KMS-11 (cell line): ENCODE data around the gene COL5A1.

Experiments used
- H2AFZ ChIP-seq: fragments of 200-600 bp; sonication (generic); 2 replicates; pipeline ENCODE4 v1.6.1; 2016; ENCODE audit warnings: antibody characterized with exemption, mixed run types, low read depth
- H3K27ac ChIP-seq: fragments of 200-600 bp; sonication (generic); 2 replicates; pipeline ENCODE4 v1.6.1; 2016; ENCODE audit warnings: mild to moderate bottlenecking, mixed run types
- H3K27me3 ChIP-seq: fragments of 200-600 bp; sonication (generic); 2 replicates; pipeline ENCODE4 v1.6.1; 2017; ENCODE audit warnings: mild to moderate bottlenecking, low read depth, mixed run types, moderate library complexity; ENCODE audit not compliant: insufficient read depth
- H3K36me3 ChIP-seq: fragments of 200-600 bp; sonication (generic); 2 replicates; pipeline ENCODE4 v1.6.1; 2017; ENCODE audit warnings: mild to moderate bottlenecking, mixed run types; ENCODE audit not compliant: insufficient read depth
- H3K4me1 ChIP-seq: fragments of 200-600 bp; sonication (generic); 2 replicates; pipeline ENCODE4 v1.6.1; 2016; ENCODE audit warnings: mild to moderate bottlenecking, low read depth, mixed run types; ENCODE audit not compliant: poor library complexity, severe bottlenecking
- H3K4me2 ChIP-seq: fragments of 200-600 bp; sonication (generic); 2 replicates; pipeline ENCODE4 v1.7.0; 2016; ENCODE audit warnings: mild to moderate bottlenecking, mixed run types
- H3K4me3 ChIP-seq: fragments of 200-600 bp; sonication (generic); IDR thresholded peaks from 2 replicates; pipeline ENCODE4 v1.6.1; 2017; ENCODE audit warnings: low read depth, low read length, mixed read lengths; ENCODE audit not compliant: insufficient read depth
- H3K79me2 ChIP-seq: fragments of 200-600 bp; sonication (generic); 2 replicates; pipeline ENCODE4 v1.6.1; 2016; ENCODE audit warnings: low read depth, mixed run types; ENCODE audit not compliant: insufficient read depth
- H3K9ac ChIP-seq: fragments of 200-600 bp; sonication (generic); 2 replicates; pipeline ENCODE4 v1.6.1; 2016; ENCODE audit warnings: mild to moderate bottlenecking, mixed run types
- H4K20me1 ChIP-seq: fragments of 200-600 bp; sonication (generic); 2 replicates; pipeline ENCODE4 v1.6.1; 2016; ENCODE audit warnings: mild to moderate bottlenecking, mixed run types; ENCODE audit not compliant: insufficient read depth
- CTCF ChIP-seq: fragments of 200-600 bp; sonication (generic); conservative IDR thresholded peaks from 2 replicates; pipeline ENCODE4 v1.6.1; 2017; ENCODE audit warnings: low read depth, mild to moderate bottlenecking, antibody characterized with exemption, low read length, moderate library complexity, mixed read lengths

Gene COL5A1

DNA sequence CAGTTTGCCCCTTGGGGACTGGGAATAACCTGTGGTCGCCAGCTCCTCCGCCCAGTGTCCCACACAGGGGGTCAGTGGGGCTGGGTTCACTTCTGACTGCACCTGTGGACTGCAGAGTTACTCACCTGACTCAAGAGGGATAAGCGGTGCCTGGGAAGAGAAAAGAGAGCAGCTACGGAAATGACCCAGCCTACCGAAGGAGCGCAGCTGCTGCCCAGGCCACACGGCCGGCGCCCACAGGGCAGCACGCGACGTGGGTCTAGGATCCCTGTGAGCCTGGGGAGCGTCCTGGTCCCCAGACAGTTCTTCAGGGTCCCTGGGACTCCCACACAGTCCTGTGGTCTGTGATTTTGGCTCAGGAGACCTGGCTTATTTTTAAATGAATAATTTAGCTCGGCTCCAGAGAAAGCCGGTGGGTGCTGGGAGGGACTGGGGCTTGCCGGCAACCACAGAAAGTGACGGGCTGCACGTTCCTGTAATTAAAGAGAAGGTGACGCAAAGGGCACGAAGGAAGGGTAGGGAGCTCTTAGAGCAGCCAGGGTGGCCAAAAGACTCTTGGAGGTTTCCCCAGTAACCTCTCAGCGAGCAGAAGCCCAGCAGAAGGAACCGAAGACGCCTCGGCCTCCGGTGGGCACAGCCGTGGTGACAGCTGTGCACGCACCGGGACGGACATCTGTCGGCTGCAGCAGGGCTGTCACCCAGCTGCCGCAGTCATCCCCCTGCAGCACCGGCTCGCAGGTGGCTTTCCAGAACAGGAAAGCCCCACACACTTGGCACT is 141.5 kb downstream of the COL5A1 start:
- no peak overlapping the region for H3K27ac ChIP-seq
- no peak overlapping the region for H3K4me2 ChIP-seq
- no peak for TF ChIP-seq CTCF
- H2AFZ ChIP-seq: no peak overlapping the region
- no peak overlapping the region for H3K9ac ChIP-seq
- no peaks in the 10 kb centered on the region for H4K20me1 ChIP-seq
- no peaks in the 10 kb centered on the region for H3K79me2 ChIP-seq
- no peaks in the 10 kb centered on the region for H3K36me3 ChIP-seq
- no peak overlapping the region for H3K4me3 ChIP-seq
- H3K27me3 ChIP-seq: peaks cover 53% of the 10 kb centered on the region
- H3K4me1 ChIP-seq: no peaks in the 10 kb centered on the region

- no peaks in the 10 kb centered on the region for H3K4me1 ChIP-seq
Observed at GRCh38 chr9:134783699-134784039, 142.1 kb downstream of the COL5A1 start.

DNA sequence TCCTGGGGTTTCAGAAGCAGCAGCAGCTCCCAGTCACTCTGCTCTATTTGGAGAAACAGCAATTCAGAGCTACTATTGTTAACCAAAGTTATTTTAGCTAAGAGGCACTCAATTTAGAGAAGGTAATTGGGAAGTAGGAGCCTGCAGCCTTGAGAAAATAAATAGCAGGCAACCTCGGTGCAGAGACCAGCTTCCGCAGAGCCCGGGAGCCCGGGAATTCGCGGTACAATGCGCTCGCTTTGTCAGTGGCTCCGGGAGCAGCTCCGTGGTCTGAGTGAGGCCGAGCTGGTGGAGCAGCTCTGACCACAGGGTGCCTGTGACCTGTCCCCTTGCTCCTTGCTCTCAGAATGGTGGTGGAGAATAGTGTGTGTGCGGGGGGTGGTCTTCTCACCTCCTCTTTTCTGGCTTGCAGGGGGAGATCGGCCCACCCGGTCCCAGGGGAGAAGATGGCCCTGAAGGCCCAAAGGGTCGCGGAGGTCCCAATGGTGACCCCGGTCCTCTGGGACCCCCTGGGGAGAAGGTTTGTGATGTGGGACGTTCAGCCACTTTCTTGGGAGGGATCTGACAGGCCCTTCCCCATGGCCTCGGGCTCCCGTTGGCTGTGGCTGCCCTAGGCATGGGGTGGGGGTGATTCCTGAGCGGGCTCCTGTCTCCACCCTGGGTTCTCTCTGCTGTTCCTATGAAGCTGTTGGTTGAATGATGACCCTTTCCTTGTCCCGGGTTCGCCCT is 143.1 kb downstream of the COL5A1 start:
- no peak for TF ChIP-seq CTCF
- Histone ChIP-seq H3K36me3 (no peaks in the 10 kb centered on the region), H3K79me2 (no peaks in the 10 kb centered on the region), H4K20me1 (no peaks in the 10 kb centered on the region), H3K27me3 (peaks cover 45% of the 10 kb centered on the region), H2AFZ (no peak overlapping the region), H3K27ac (no peak overlapping the region), H3K9ac (no peak overlapping the region), H3K4me2 (no peak overlapping the region), H3K4me1 (no peaks in the 10 kb centered on the region), H3K4me3 (no peak overlapping the region)

More at GRCh38 chr9:134783699-134784039, 142.1 kb downstream of the COL5A1 start:
- no peaks in the 10 kb centered on the region for H3K79me2 ChIP-seq
- no peak overlapping the region for H2AFZ ChIP-seq
- no peak overlapping the region for H3K27ac ChIP-seq
- H3K27me3 ChIP-seq: peaks cover 53% of the 10 kb centered on the region
- H4K20me1 ChIP-seq: no peaks in the 10 kb centered on the region
- no peak overlapping the region for H3K9ac ChIP-seq
- H3K4me2 ChIP-seq: no peak overlapping the region
- TF ChIP-seq CTCF: no peak
- H3K4me3 ChIP-seq: no peak overlapping the region
- H3K36me3 ChIP-seq: no peaks in the 10 kb centered on the region

GRCh38 chr9:134785325-134786108 is 143.9 kb downstream of the COL5A1 start:
- Histone ChIP-seq H4K20me1 (no peaks in the 10 kb centered on the region), H3K27ac (no peak overlapping the region), H3K9ac (no peak overlapping the region), H3K36me3 (no peaks in the 10 kb centered on the region), H3K4me1 (no peaks in the 10 kb centered on the region), H3K4me2 (no peak overlapping the region), H3K79me2 (no peaks in the 10 kb centered on the region), H2AFZ (no peak overlapping the region), H3K27me3 (peaks cover 45% of the 10 kb centered on the region), H3K4me3 (no peak overlapping the region)
- no peak for TF ChIP-seq CTCF
